Measurements from ENCODE around the gene CAST.
A peak's percentile ranks its signal among the peaks of the same experiment; 100 is the strongest.

Gene CAST

GRCh38 chr5:96822686-96823459, 160.7 kb downstream of the CAST start:
- no peak overlapping the region for H3K4me3 ChIP-seq (replicated peaks in 1 of 2; ENCODE audit: low read depth in 2 of 2, low read length in 2 of 2)
- no peak for DNase-seq (ENCODE audit: low read depth in 2 of 2)
- no peak for TF ChIP-seq CTCF (IDR thresholded peaks at IDR 0.05; ENCODE audit: low read depth, low read length)

GRCh38 chr5:96823900-96824380, 161.8 kb downstream of the CAST start:
- peak; percentile 63 to 72 for DNase-seq (ENCODE audit: low read depth in 2 of 2)
- H3K4me3 ChIP-seq (replicated peaks in 1 of 2; ENCODE audit: low read depth in 2 of 2, low read length in 2 of 2) = no peak overlapping the region
- no peak for TF ChIP-seq CTCF (IDR thresholded peaks at IDR 0.05; ENCODE audit: low read depth, low read length)
